ENCODE data around the gene CUEDC1.

DNA sequence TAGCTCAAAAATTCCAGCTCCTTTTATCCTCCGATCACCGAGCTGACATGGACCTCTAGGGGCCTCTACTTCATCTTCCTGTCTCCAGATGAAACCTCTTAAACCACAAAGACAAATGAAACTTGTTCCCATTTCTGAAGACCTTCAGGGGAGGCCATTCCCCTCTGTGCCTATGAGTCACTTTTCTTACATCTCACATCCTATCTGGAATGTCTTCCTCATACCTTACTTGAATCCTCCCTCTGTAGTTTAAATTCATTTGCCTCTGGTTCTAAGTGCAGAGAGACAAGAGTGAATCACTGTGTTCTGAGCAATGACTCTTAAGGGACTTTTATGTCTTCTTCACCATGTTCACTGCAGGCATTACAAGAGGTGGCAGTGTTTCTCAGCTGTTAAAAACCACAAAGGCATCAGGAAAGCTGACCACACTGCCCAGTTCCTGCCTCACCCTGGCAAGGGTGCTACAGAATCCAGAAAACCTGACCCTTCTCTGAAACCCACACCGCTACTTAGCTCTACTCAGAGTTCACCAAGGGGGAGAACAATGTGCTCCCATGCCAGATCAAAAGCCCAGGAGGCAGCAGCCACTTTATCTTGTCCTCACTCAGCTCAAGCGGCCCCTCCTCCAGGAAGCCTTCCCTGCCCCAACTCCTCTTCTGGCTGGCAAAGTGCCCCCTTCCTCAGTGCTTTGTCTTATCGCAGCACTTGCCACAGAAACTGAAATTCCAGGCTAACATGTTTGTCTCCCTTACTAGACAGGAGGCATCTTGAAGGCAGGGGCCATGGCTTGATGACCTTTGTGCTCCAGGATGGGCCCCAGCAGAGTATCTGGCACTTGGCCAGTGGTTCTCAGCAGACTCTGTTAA lies 6.4 kb downstream of the CUEDC1 start:
- TF ChIP-seq, protein P1, sequence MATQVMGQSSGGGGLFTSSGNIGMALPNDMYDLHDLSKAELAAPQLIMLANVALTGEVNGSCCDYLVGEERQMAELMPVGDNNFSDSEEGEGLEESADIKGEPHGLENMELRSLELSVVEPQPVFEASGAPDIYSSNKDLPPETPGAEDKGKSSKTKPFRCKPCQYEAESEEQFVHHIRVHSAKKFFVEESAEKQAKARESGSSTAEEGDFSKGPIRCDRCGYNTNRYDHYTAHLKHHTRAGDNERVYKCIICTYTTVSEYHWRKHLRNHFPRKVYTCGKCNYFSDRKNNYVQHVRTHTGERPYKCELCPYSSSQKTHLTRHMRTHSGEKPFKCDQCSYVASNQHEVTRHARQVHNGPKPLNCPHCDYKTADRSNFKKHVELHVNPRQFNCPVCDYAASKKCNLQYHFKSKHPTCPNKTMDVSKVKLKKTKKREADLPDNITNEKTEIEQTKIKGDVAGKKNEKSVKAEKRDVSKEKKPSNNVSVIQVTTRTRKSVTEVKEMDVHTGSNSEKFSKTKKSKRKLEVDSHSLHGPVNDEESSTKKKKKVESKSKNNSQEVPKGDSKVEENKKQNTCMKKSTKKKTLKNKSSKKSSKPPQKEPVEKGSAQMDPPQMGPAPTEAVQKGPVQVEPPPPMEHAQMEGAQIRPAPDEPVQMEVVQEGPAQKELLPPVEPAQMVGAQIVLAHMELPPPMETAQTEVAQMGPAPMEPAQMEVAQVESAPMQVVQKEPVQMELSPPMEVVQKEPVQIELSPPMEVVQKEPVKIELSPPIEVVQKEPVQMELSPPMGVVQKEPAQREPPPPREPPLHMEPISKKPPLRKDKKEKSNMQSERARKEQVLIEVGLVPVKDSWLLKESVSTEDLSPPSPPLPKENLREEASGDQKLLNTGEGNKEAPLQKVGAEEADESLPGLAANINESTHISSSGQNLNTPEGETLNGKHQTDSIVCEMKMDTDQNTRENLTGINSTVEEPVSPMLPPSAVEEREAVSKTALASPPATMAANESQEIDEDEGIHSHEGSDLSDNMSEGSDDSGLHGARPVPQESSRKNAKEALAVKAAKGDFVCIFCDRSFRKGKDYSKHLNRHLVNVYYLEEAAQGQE (IDR thresholded peaks at IDR 0.05; ENCODE audit: borderline replicate concordance), result no peak
- TF ChIP-seq, protein P1 (CRISPR knock-in tag; IDR thresholded peaks at IDR 0.05; ENCODE audit: low read depth), result no peak
- TF ChIP-seq FOS (IDR thresholded peaks at IDR 0.05; ENCODE audit: extremely low read depth, insufficient read length) (no peak), ESRRA (IDR thresholded peaks at IDR 0.05; ENCODE audit: borderline replicate concordance, low read depth) (peak; percentile 41; the same call in 1 of the 2 replicates), KAT2B (IDR thresholded peaks at IDR 0.05; ENCODE audit: low read depth, low read length) (no peak), NFYB (IDR thresholded peaks at IDR 0.05; ENCODE audit: extremely low read depth, insufficient read length) (no peak)
- TF ChIP-seq, protein P2, sequence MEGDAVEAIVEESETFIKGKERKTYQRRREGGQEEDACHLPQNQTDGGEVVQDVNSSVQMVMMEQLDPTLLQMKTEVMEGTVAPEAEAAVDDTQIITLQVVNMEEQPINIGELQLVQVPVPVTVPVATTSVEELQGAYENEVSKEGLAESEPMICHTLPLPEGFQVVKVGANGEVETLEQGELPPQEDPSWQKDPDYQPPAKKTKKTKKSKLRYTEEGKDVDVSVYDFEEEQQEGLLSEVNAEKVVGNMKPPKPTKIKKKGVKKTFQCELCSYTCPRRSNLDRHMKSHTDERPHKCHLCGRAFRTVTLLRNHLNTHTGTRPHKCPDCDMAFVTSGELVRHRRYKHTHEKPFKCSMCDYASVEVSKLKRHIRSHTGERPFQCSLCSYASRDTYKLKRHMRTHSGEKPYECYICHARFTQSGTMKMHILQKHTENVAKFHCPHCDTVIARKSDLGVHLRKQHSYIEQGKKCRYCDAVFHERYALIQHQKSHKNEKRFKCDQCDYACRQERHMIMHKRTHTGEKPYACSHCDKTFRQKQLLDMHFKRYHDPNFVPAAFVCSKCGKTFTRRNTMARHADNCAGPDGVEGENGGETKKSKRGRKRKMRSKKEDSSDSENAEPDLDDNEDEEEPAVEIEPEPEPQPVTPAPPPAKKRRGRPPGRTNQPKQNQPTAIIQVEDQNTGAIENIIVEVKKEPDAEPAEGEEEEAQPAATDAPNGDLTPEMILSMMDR (IDR thresholded peaks at IDR 0.05 in 2 of 3, conservative IDR thresholded peaks at IDR 0.05 in 1 of 3; ENCODE audit: insufficient read depth in 2 of 3, low read depth in 1 of 3, low read length in 3 of 3), result no peak
